Small intestine (tissue), 7 donors: ENCODE data around the gene GSTA3. TPM values are rescaled to one million over a fixed set of nuclear protein-coding genes. Genes with fewer than 3 reads are reported as not detected.
A peak's percentile ranks its signal among the peaks of the same experiment; 100 is the strongest.
"Not testable (repeated sequence)": the region's sequence is repeated elsewhere in the genome, so short reads cannot be mapped to it uniquely, and the experiment has no call there.

Experiments
- DNase-seq, 2 donors: peaks; one replicate each; pipeline versions ENCODE4 v3.0.0 to v3.0.0-alpha.2; 2013
- FAIRE-seq: peaks from 2 replicates; lab custom pipeline; 2012; peaks lifted over from hg19 to GRCh38; lab: Jason Lieb, UNC
- H3K27ac ChIP-seq, 3 donors: one replicate each; pipeline ENCODE4 v1.5.1; 2013; ENCODE audit warnings: low read length in 2 of 3, mild to moderate bottlenecking in 2 of 3, control low read depth in 1 of 3, inconsistent platforms in 1 of 3, low read depth in 1 of 3, moderate library complexity in 1 of 3
- H3K27me3 ChIP-seq, 3 donors: one replicate each; pipeline ENCODE4 v1.6.1; 2013; ENCODE audit warnings: low read length in 3 of 3, inconsistent platforms in 1 of 3; ENCODE audit not compliant: control insufficient read depth in 3 of 3, insufficient read depth in 3 of 3
- H3K36me3 ChIP-seq, 3 donors: one replicate each; pipeline ENCODE4 v1.6.1; 2013; ENCODE audit warnings: low read length in 3 of 3, inconsistent platforms in 1 of 3, low read depth in 1 of 3, mild to moderate bottlenecking in 1 of 3, moderate library complexity in 1 of 3; ENCODE audit not compliant: control insufficient read depth in 3 of 3, insufficient read depth in 2 of 3
- H3K4me1 ChIP-seq, 3 donors: one replicate each; pipeline ENCODE4 v1.6.1; 2013; ENCODE audit warnings: low read length in 2 of 3, inconsistent platforms in 1 of 3, low read depth in 1 of 3, mild to moderate bottlenecking in 1 of 3, moderate library complexity in 1 of 3; ENCODE audit not compliant: control insufficient read depth in 3 of 3, insufficient read depth in 2 of 3
- H3K4me3 ChIP-seq, 3 donors: one replicate each; pipeline ENCODE4 v1.5.1; 2013; ENCODE audit warnings: low read length in 3 of 3, control low read depth in 1 of 3, inconsistent platforms in 1 of 3, low read depth in 1 of 3, mild to moderate bottlenecking in 1 of 3, moderate library complexity in 1 of 3
- H3K9me3 ChIP-seq, 2 donors: one replicate each; pipeline ENCODE4 v1.6.1; 2013; ENCODE audit warnings: low read depth in 1 of 2, low read length in 1 of 2; ENCODE audit not compliant: control insufficient read depth in 2 of 2, insufficient read depth in 1 of 2
- WGBS, 3 donors: extraction: QIAGEN DNeasy Blood & Tissue Kit; methylation state at CpG; one replicate each; pipeline ENCODE4 v1.1.7; 2013; 5-methylcytosine and 5-hydroxymethylcytosine counted together
- polyA plus RNA-seq, 4 donors: library from polyadenylated mRNA; stranded (reverse) in 3 of 4; unstranded in 1 of 4; fragments of 200-250 nt in 3 of 4; fragments of 120-200 nt in 1 of 4; gene quantifications; one replicate each; pipeline versions ENCODE4 v1.2.1 to v1.2.3, GENCODE V29; 2013
- donor health status: healthy with polysubstance abuse.
- donor health status: control.
- donor health status: control.
- donor health status: Bipolar disorder and iron deficiency.
- donor health status: healthy.

GSTA3 gene
- polyA plus RNA-seq, 4 donors = not detected

DNA sequence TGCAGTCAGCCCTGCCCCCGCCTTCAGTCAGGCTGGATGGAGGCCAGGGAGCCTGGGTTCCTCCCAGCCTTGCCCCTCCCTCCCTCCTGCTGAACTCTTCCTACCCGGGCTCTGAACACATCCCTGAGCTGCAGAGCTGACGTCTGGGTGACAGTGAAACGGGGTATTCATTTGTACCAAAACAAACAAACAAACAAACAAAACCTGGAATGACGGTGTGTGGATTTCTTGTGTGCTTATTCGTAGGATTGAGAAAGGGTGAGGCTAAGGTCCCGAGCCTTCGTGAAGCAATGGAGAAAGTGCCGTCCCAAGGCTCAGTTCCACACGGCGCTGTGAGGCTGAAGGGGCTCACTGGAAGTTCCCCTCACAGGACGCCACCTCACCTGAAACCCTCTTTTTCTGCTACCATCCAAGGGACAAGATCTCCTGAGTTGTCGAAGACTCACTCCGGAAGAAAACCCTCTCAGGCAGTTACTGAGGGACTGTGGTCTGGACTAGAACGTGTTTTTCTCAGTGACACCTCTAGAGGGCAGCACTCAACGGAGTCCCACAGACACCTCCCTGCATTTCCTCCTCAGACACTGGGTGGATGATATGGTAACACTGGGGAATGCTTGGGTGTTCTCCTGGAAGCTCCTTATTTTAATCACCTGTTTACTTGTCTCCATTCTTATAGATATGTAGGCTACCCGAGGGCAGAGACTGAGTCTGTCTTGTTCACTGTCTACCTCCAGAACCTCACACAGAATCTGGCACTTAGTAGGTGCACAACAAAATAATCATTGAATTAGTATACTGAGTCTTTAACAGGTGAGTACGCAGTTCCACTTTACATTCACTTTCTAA lies 27.3 kb downstream of the GSTA3 start:
- peak overlapping the region in 2 of 3 donors; percentile 43 to 76 for H3K27ac ChIP-seq

DNA sequence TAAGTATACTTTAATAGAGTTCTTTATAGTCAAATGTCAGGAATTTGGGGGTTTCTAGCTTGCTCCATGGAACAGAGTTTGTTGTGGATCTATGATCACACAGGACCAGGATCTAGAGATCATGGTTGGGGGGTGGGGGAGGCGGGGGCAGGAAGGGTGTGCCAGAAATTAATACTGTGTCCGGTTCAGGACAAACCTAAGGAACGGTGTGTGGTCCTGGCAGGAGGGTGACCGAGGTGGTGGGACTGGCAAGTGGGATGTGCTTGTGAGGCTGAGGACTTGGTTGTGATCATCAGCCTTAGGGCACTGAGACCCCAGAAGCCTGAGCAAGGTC lies 27.9 kb downstream of the GSTA3 start:
- H3K9me3 ChIP-seq = no peaks in the 10 kb centered on the region
- WGBS, 3 donors = 23 to 54% (median 32%) methylated on average over 4 of the region's 4 CpGs
- no peak for FAIRE-seq
- no peak overlapping the region for H3K27ac ChIP-seq
- no peaks in the 10 kb centered on the region for H3K36me3 ChIP-seq
- no peaks in the 10 kb centered on the region for H3K27me3 ChIP-seq
- peak overlapping the region in 1 of 3 donors; percentile 52 for H3K4me3 ChIP-seq
- DNase-seq = no peak
- H3K4me1 ChIP-seq = peaks cover 0 to 3% (median 0%) of the 10 kb centered on the region in 3 donors

More for the DNA sequence above, 27.3 kb downstream of the GSTA3 start:
- DNase-seq (peak; percentile 84 to 89), FAIRE-seq (no peak)
- no peaks in the 10 kb centered on the region for H3K27me3 ChIP-seq
- WGBS, 3 donors = 6 to 8% (median 6%) methylated on average over 18 of the region's 18 CpGs
- no peaks in the 10 kb centered on the region for H3K9me3 ChIP-seq
- H3K4me3 ChIP-seq = peak overlapping the region in 2 of 3 donors; percentile 52 to 72
- peaks cover 0 to 2% (median 0%) of the 10 kb centered on the region in 3 donors for H3K4me1 ChIP-seq
- H3K36me3 ChIP-seq = no peaks in the 10 kb centered on the region

DNA sequence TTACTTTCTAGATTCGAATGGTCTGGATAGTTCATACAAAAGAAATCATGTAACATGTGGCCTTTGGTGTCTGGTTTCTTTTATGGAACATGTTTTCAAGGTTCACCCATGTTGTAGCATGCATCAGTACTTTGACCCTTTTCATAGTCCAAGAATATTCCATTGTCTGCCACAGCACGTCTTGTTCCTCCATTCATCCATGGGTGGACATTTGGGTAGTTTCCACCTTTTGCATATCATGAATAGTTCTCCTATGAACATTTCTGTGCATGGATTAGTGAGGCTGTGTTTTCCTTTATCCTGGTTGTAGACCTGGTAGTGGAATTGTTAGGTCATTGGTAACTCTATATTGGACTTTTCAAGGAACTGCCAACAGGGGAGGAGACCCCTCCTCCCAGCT lies 31.7 kb downstream of the GSTA3 start:
- FAIRE-seq = no peak
- H3K36me3 ChIP-seq = no peaks in the 10 kb centered on the region
- WGBS, 3 donors = 50 to 70% (median 50%) methylated on average over 2 of the region's 2 CpGs

DNA sequence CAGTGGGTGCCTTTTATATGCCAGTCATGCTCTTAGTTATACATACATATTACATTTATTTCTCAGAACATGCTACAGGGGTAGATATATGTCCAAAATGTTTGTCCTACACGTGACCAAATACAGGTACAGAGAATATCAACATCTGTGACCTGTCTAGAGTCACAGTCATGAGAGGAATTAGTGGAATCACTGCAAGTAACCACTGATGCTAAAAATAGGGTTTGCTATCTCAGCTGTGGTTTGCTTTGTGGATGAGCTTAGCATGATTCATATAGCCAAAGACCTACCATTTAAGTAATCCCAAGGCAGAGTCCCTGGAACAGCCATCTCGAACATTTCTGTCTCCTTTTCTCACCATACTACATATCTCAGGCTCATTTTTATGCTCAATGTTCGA lies 32.3 kb downstream of the GSTA3 start:
- Histone ChIP-seq H3K9me3 (no peaks in the 10 kb centered on the region), H3K27me3 (no peaks in the 10 kb centered on the region), H3K4me3 (no peak overlapping the region), H3K36me3 (no peaks in the 10 kb centered on the region), H3K4me1 (peaks cover 0 to 6% (median 0%) of the 10 kb centered on the region in 3 donors), H3K27ac (no peak overlapping the region)
- WGBS, 3 donors = 67 to 80% (median 71%) methylated on average over 3 of the region's 3 CpGs
- no peak for DNase-seq
- FAIRE-seq = no peak

More for the DNA sequence above, 31.7 kb downstream of the GSTA3 start:
- no peaks in the 10 kb centered on the region for H3K9me3 ChIP-seq
- H3K4me1 ChIP-seq = peaks cover 0 to 6% (median 0%) of the 10 kb centered on the region in 3 donors
- H3K4me3 ChIP-seq = no peak overlapping the region
- no peak overlapping the region for H3K27ac ChIP-seq
- no peaks in the 10 kb centered on the region for H3K27me3 ChIP-seq
- peak in 1 of 2 donors; percentile 75 for DNase-seq

DNA sequence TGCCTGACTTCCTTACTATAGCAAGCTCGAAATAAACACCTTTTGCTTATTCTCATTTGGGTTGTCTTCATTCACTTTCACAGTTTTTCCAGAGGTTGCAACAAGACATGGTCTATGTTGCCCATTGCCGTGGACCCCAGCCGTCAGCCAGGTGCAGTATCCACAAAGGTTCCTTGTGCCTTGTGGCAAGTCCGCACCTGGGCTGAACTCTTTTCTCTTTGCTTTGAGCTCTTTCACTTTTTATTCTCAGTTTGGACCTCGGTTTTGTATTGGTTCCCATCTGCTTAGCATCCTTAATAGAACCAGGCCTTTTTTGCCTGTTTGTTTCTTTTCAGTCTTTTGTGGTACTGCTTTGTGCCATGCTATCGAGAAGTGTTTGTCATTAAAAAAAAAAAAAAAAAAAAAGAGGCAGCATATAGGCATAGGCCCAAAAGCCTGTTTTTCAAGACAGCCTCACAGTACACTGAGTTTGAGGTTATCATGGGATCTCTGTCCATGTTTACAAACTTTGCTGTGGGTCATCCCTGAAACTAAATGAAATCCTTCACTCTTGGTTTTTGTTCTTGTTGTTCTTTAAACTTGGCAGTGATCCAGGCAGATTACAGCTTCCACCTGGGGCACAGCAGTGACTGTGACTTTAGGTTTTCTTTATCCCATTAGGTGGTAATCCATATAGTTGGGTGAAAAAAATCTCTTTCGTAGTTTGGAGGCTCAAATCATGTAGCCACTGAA lies 33.3 kb downstream of the GSTA3 start:
- no peaks in the 10 kb centered on the region for H3K9me3 ChIP-seq
- no peaks in the 10 kb centered on the region for H3K36me3 ChIP-seq
- H3K4me1 ChIP-seq = peaks cover 0 to 4% (median 0%) of the 10 kb centered on the region in 3 donors
- WGBS, 3 donors = 54 to 72% (median 65%) methylated on average over 7 of the region's 7 CpGs
- H3K4me3 ChIP-seq = no peak overlapping the region
- H3K27me3 ChIP-seq = no peaks in the 10 kb centered on the region
- H3K27ac ChIP-seq = no peak overlapping the region
- no peak for FAIRE-seq
- DNase-seq = peak; percentile 36 to 52

DNA sequence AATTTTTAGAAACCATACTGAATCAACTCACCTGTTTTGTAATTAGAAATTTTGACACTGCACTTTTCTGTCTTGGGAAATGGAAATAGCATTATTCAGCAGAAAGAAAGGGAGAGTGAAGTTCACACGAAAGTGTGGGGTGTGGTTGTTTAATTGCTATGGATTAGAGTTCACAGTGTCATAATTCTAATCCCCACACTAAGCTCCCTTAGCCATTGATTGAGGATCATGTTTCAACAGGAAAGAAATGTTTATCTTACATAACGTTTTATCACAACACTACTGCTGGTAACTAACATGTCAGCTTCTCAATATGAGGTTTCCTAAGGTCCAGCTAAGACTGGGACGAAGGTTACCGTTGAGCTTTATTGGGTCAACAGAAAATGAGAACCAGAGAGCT lies 37.5 kb downstream of the GSTA3 start:
- WGBS, 3 donors = 8 to 32% (median 24%) methylated on average over 4 of the region's 4 CpGs
- peak overlapping the region in 1 of 3 donors; percentile 56 for H3K27ac ChIP-seq
- no peaks in the 10 kb centered on the region for H3K9me3 ChIP-seq
- peak; percentile 64 for FAIRE-seq
- no peaks in the 10 kb centered on the region for H3K36me3 ChIP-seq
- H3K4me1 ChIP-seq = peaks cover 0 to 4% (median 0%) of the 10 kb centered on the region in 3 donors
- DNase-seq = peak; percentile 49 to 94
- no peaks in the 10 kb centered on the region for H3K27me3 ChIP-seq
- H3K4me3 ChIP-seq = no peak overlapping the region

DNA sequence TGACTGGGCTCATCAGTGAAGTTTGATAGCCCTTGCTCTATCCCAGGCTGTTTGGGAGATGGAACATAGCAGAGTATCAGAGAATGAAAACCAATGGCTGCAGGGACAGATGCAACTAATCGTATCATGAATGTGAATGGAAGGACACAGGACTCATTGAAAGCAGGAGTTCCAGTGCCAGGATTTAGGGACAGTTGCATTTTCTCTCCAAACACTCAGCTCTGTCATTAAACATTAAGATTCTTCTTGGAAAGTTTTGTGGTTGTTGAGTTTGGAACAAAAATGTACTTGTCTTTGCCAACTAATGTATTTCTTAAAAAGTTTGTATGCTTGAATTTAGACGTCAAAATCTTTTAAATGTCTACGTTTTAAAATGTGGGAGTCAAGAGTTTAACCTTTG lies 37.9 kb downstream of the GSTA3 start:
- no peak for DNase-seq

DNA sequence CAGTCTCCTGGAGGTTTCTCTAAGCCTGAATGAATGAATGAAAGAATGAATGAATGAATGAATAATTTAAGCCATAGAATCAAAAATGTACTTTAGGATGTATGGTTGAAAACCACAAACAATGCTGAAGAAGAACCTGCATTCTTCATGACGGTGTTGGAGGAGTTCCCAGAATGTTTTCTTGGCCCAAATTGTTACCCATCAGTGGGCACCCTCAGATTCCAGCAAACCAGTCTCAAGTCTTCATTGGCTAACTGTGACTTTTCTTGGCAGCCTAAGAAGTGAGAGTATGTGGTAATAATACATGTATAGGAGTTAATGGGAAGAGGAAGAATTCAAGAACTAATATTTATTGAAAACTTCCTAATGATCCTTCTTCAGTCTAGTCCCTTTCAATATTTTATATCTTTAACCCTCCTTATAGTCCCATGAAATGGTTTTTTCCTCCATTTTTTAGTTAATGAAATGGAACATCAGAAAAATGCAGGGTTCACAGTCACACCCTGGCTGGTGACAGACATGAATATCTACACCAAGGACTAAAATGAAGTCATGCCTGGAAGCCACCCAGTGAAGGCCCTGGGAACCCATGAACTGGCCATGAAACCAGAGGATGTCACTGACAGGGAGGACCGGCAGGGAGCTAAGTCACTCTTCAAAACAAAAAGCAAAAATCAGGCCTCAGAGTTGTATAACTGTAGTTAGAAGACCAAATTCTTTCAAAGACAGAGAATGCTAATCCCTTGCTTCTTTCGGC lies 39.0 kb downstream of the GSTA3 start:
- H3K36me3 ChIP-seq, H3K27me3 ChIP-seq, H3K4me1 ChIP-seq, FAIRE-seq, DNase-seq, H3K27ac ChIP-seq, H3K4me3 ChIP-seq, H3K9me3 ChIP-seq: not testable (repeated sequence)
- 89 to 94% (median 92%) methylated on average over 3 of the region's 3 CpGs for WGBS, 3 donors

More for the DNA sequence above, 37.9 kb downstream of the GSTA3 start:
- Histone ChIP-seq H3K27ac (no peak overlapping the region), H3K9me3 (no peaks in the 10 kb centered on the region), H3K4me1 (peaks cover 0 to 3% (median 0%) of the 10 kb centered on the region in 3 donors), H3K27me3 (no peaks in the 10 kb centered on the region), H3K36me3 (no peaks in the 10 kb centered on the region), H3K4me3 (no peak overlapping the region)
- WGBS, 3 donors = 32 to 53% (median 42%) methylated on average over 3 of the region's 3 CpGs
- no peak for FAIRE-seq
